Left lung (tissue), 10 donors: Measurements from ENCODE around the gene SLC46A1. TPM values are rescaled to one million over a fixed set of nuclear protein-coding genes. Genes with fewer than 3 reads are reported as not detected.

Experiments
- ATAC-seq: fragments of 200-7000 bp; cut with Tn5 transposase; one replicate; pipeline ENCODE4 v1.9.1; 2020; ENCODE audit warnings: moderate library complexity
- DNase-seq, 4 donors: peaks; one replicate each; pipeline ENCODE4 v3.0.0-alpha.2; 2013 to 2020
- H3K27ac ChIP-seq, 2 donors: fragments of 200-600 bp; sonication (generic) in 1 of 2; one replicate each; pipeline versions ENCODE4 v1.5.0 to v1.8.0; 2020 to 2021
- H3K27me3 ChIP-seq, 2 donors: fragments of 200-600 bp; sonication (generic) in 1 of 2; one replicate each; pipeline versions ENCODE4 v1.5.0 to v1.8.0; 2020 to 2021
- H3K36me3 ChIP-seq, 2 donors: fragments of 200-600 bp; sonication (generic) in 1 of 2; one replicate each; pipeline versions ENCODE4 v1.5.0 to v1.8.0; 2020 to 2021
- H3K4me1 ChIP-seq, 2 donors: fragments of 200-600 bp; one replicate each; pipeline ENCODE4 v1.8.0; 2021
- H3K4me3 ChIP-seq, 2 donors: fragments of 200-600 bp; sonication (generic) in 1 of 2; one replicate each; pipeline versions ENCODE4 v1.5.0 to v1.8.0; 2020 to 2021; ENCODE audit warnings: mild to moderate bottlenecking in 1 of 2
- H3K9me3 ChIP-seq, 2 donors: fragments of 200-600 bp; sonication (generic) in 1 of 2; one replicate each; pipeline versions ENCODE4 v1.5.0 to v1.8.0; 2020 to 2021
- intact Hi-C, 2 donors: fragments of 100-400 bp; cut with DNase I; formaldehyde crosslinking; loops; one replicate each; pipeline versions ENCODE4 v1.11.2 to v1.14.2; 2022
- polyA plus RNA-seq, 6 donors: library from polyadenylated mRNA; unstranded; fragments of 120-200 nt; gene quantifications; one replicate each; pipeline ENCODE4 v1.2.1, GENCODE V29; 2013; ENCODE audit not compliant: insufficient read length in 6 of 6
- total RNA-seq, 2 donors: library from RNA; stranded (reverse); fragmentation: NEBNext Ultra II Directional; extraction: Animal tissue kit (Norgen Biotek cat#: 25700); gene quantifications; one replicate each; pipeline ENCODE4 v1.2.1, GENCODE V29; 2021
- TF ChIP-seq, protein P1 (sequence below), 2 donors: fragments of 200-600 bp; sonication (generic) in 1 of 2; IDR thresholded peaks; one replicate each; pipeline versions ENCODE4 v1.5.0 to v1.8.0; 2021; ENCODE audit warnings: antibody characterized with exemption in 2 of 2
- donor health status: DM: no; HTN: yes; CAD: no.
- donor health status: DM: no; HTN: no; CAD: no.

The SLC46A1 gene
- total and polyA plus RNA-seq, 8 donors: 7.9 to 28.8 (median 11.4) TPM

DNA sequence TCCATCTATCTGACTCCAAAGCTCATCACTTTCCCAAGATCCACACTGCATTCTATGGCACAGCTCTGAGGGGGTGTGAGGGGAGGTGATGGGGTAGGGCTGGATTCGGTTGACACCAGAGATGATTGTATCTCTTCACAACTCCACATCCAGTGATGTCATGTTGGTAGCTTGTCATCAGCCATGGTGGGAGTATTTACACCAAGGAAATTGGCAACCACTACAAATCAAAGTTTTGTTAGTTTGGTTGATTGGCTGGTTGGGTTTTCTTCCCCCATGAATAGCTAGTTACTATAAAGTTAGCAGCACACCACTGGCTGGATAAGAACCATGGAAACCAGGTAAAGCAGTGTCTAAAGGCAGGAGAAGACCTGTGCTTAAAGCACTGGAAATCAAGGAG is 15.0 kb downstream of the SLC46A1 start:
- Histone ChIP-seq H3K9me3 (no peaks in the 10 kb centered on the region), H3K4me1 (no peaks in the 10 kb centered on the region), H3K36me3 (peaks cover 0 to 56% of the 10 kb centered on the region in 2 donors), H3K4me3 (no peak overlapping the region), H3K27ac (no peak overlapping the region), H3K27me3 (no peaks in the 10 kb centered on the region)
- no peak for DNase-seq
- TF ChIP-seq, protein P1, sequence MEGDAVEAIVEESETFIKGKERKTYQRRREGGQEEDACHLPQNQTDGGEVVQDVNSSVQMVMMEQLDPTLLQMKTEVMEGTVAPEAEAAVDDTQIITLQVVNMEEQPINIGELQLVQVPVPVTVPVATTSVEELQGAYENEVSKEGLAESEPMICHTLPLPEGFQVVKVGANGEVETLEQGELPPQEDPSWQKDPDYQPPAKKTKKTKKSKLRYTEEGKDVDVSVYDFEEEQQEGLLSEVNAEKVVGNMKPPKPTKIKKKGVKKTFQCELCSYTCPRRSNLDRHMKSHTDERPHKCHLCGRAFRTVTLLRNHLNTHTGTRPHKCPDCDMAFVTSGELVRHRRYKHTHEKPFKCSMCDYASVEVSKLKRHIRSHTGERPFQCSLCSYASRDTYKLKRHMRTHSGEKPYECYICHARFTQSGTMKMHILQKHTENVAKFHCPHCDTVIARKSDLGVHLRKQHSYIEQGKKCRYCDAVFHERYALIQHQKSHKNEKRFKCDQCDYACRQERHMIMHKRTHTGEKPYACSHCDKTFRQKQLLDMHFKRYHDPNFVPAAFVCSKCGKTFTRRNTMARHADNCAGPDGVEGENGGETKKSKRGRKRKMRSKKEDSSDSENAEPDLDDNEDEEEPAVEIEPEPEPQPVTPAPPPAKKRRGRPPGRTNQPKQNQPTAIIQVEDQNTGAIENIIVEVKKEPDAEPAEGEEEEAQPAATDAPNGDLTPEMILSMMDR (IDR thresholded peaks at IDR 0.05): no peak
- ATAC-seq: no peak
- intact Hi-C loops: no loop called here

DNA sequence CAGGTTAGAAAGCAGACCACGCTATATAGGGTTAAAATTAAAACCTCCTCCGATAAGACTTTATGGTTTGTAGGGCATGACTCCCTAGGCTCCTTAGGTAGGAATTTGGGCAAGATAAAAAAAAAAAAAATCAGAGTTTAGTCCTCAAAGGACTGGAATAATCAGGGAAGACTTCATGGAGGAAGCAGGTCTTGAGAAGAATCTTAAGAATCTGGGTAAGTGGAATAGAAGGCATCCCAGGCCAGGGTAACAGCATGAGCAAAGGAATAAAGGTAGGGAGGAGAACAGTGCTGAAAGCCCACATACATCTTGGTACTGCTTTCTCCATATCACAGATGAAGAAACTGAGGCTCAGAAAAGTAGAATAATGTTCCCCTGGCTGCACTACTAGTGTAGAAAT is 15.4 kb downstream of the SLC46A1 start:
- TF ChIP-seq, protein P1 (IDR thresholded peaks at IDR 0.05): no peak
- Histone ChIP-seq H3K4me3 (no peak overlapping the region), H3K4me1 (peaks cover 0 to under 1% of the 10 kb centered on the region in 2 donors), H3K9me3 (no peaks in the 10 kb centered on the region), H3K27me3 (no peaks in the 10 kb centered on the region), H3K27ac (no peak overlapping the region), H3K36me3 (peaks cover 0 to 52% of the 10 kb centered on the region in 2 donors)
- intact Hi-C loops: no loop called here
- no peak for DNase-seq
- ATAC-seq: no peak

DNA sequence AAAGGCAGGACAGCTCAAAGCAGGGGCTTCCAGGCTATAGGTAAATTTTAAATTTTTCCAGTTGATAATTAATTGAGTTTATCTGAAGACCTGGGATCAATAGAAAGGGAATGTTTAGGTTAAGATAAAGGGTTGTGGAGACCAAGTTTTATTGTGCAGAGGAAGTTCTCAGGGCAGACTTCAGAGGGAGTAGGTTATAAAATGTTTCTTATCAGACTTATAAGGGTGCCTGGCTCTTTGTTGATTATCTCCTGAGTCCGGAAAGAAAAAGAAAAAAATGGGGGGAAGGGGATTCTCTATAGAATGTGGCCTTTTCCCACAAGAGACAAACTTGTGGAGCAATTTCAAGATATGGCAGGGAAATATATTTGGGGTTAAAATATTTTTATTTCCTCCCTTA is 15.9 kb downstream of the SLC46A1 start:
- Histone ChIP-seq H3K4me1 (peaks cover 0 to 5% of the 10 kb centered on the region in 2 donors), H3K36me3 (peaks cover 0 to 48% of the 10 kb centered on the region in 2 donors), H3K27me3 (peaks cover 0 to under 1% of the 10 kb centered on the region in 2 donors), H3K4me3 (no peak overlapping the region), H3K27ac (no peak overlapping the region), H3K9me3 (no peaks in the 10 kb centered on the region)
- TF ChIP-seq, protein P1 (IDR thresholded peaks at IDR 0.05): no peak
- intact Hi-C loops: no loop called here
- DNase-seq (no peak), ATAC-seq (no peak)

DNA sequence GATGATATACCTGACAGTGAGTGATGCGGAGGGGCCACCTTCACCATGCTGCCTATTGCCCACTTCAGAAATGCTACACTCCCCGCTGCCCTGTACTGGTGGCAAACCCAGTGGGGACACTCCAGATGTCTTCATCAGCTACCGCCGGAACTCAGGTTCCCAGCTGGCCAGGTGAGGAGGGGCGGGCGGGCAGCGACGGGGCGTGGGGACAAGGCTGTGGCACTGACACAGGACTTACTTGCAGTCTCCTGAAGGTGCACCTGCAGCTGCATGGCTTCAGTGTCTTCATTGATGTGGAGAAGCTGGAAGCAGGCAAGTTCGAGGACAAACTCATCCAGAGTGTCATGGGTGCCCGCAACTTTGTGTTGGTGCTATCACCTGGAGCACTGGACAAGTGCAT is 17.9 kb downstream of the SLC46A1 start:
- Histone ChIP-seq H3K9me3 (no peaks in the 10 kb centered on the region), H3K36me3 (peaks cover 0 to 46% of the 10 kb centered on the region in 2 donors), H3K4me3 (no peak overlapping the region), H3K27me3 (peaks cover 0 to 13% of the 10 kb centered on the region in 2 donors), H3K4me1 (peaks cover 0 to 19% of the 10 kb centered on the region in 2 donors), H3K27ac (no peak overlapping the region)
- intact Hi-C loops: no loop called here
- no peak for DNase-seq
- ATAC-seq: no peak
- TF ChIP-seq, protein P1 (IDR thresholded peaks at IDR 0.05): no peak

DNA sequence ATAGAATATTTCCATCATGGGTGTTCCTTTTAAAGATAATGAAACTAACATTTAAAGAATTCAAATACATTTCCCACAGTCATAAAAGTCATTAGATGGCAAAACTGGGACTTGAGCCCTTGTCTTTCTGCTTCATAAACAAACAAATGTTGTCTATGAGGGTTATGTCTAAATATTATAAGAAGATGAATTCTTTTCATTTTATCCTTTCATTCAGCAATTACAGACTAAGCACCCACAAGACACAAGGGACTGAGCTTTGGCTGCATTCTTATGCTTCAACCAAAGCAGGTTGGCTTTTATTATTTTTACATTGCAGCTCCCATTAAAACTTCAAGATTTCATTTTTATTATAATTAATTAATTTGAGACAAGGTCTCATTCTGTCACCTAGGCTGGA is 19.6 kb downstream of the SLC46A1 start:
- TF ChIP-seq, protein P1 (IDR thresholded peaks at IDR 0.05): no peak
- Histone ChIP-seq H3K4me3 (no peak overlapping the region), H3K4me1 (peaks cover 0 to 24% of the 10 kb centered on the region in 2 donors), H3K27ac (no peak overlapping the region), H3K9me3 (no peaks in the 10 kb centered on the region), H3K36me3 (peaks cover 0 to 36% of the 10 kb centered on the region in 2 donors), H3K27me3 (peaks cover 0 to 23% of the 10 kb centered on the region in 2 donors)
- ATAC-seq (no peak), DNase-seq (no peak)
- intact Hi-C loops: no loop called here
